HG03135 (cell line): Measurements from ENCODE around the gene PPM1H.

ENCODE experiments used
- ATAC-seq: cut with Tn5 transposase; IDR thresholded peaks from one replicate; pipeline ENCODE4 v1.9.1; 2021; ENCODE audit warnings: mild to moderate bottlenecking, moderate library complexity; ENCODE audit not compliant: unreplicated experiment

PPM1H gene

DNA sequence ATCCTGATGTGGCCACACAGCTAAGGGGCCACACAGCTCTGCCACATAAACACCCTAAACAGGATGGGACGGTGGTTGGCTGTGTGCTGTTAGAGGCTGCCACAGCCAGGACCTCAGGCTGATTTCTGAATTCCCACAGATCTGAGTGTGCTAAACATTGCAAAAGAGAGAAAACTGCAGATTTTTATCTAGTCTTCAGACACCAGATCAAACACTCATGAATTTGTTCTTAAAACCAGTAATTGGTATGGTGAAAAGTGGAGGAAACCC, 277.7 kb downstream of the PPM1H start:
- no peak for ATAC-seq

- ATAC-seq, result no peak
Measured at GRCh38 chr12:62656591-62657362, 278.2 kb downstream of the PPM1H start.

DNA sequence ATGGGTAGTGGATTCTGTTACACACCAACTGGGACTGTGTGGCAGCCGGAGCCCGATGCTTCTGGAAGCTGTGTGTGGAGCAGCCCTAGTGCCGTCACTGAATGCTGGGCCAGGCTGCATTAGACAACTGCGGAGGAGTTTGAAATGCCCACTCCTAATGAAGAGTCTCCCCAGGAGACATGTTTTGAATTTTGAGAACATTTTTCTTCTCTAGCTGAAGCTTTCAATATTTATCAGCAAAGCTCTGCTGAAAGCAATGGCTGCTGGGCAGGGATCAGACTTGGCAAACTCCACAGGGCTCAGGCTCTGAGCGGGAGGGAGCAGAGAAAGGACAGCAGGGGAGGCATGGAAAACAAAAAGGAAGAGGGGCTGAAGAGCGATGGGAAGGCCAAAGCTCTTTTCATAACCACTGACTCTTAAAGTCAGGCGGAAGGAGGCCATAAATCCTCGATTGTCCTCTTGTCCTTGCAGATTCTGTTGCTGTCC, 279.2 kb downstream of the PPM1H start:
- no peak for ATAC-seq

- no peak for ATAC-seq
Measured at GRCh38 chr12:62654326-62655241, 280.4 kb downstream of the PPM1H start.

GRCh38 chr12:62653740-62654139, 281.2 kb downstream of the PPM1H start:
- ATAC-seq, result no peak

- ATAC-seq, result no peak
Measured at GRCh38 chr12:62653304-62653703, 281.6 kb downstream of the PPM1H start.

GRCh38 chr12:62651138-62651537, 283.8 kb downstream of the PPM1H start:
- no peak for ATAC-seq

DNA sequence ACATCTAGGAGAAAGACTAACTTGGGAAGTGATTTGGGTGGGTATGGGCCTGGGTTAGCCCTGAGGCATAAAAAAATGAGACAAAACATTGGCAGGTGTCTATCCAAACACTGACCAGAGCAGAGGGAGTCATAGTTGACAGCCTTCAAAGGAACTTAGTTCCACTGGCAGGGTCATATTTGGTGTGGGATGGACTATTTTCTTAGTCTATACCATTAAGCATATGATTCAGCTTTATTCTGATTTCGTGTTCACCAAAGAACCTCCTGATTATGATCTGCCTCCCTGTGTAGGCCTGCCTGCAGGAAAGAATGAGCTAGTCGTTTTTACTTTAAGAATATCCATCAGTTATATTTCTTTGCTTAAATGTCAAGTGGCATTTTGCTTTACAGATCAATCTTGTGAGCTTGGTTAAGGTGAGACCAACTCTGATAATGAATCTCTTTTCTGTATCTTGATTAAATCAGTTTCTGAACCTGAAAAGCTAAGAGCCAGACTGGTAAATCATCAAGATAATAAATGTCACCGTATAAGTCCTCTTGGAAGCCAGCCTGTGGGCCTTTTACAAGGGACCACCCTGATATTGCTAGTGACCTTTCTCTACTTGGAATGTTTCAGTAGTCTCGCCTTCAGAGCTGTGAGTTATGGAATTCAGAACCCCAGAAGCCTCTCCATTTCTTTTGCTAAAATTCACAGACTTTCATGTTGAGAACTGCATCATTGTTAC, 285.4 kb downstream of the PPM1H start:
- ATAC-seq, result no peak

GRCh38 chr12:62647586-62647985, 287.4 kb downstream of the PPM1H start:
- ATAC-seq, result no peak

GRCh38 chr12:62646566-62646965, 288.4 kb downstream of the PPM1H start:
- ATAC-seq, result no peak

DNA sequence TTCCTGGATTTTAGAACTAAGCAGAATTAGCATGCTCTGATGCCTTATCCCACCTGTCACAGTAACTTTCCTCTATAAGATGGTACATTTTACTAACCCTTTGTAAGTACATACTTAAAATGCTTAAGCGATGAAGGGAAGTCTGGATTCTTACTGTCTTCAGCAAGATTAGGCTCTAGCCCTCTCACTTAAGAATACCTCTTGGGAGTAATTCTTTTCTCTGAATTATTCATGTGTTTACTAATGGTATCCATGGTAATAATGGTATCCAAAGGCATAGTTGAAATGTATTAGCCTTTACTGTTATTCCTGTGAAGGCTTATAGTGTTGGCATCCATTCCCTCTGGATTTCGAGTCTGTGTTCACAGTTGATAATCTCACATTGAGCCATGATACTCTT, 291.5 kb downstream of the PPM1H start:
- no peak for ATAC-seq

GRCh38 chr12:62642486-62642885, 292.5 kb downstream of the PPM1H start:
- ATAC-seq, result no peak

- ATAC-seq, result peak; percentile 95
Measured at GRCh38 chr12:62640910-62641448, 294.0 kb downstream of the PPM1H start.

DNA sequence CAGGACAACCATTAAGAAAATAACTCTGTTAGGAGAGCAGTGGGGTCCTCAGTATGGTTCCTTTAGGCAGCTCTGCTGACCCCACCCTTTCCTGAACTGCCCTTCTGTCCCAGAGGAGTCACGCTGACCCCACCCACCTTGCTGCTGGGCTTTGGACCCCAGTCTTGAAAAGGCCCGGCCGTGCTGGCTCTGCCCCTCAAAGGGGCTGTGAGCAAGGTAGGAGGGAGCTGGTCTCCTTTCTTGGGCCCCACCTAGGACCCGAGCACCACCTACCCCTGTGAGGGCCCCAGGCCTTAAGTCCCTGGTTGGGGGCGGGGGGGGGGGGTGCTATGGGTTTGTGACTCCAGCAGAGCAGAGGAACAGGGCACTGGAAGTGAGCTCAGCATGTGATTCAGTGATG, 297.3 kb downstream of the PPM1H start:
- no peak for ATAC-seq

GRCh38 chr12:62635649-62636048, 299.3 kb downstream of the PPM1H start:
- no peak for ATAC-seq

GRCh38 chr12:62632411-62632918, 302.5 kb downstream of the PPM1H start:
- ATAC-seq, result peak; percentile 34

- peak; percentile 63 for ATAC-seq
Measured at GRCh38 chr12:62631471-62632410, 303.2 kb downstream of the PPM1H start.

- no peak for ATAC-seq
Measured at GRCh38 chr12:62629971-62630739, 304.8 kb downstream of the PPM1H start.

DNA sequence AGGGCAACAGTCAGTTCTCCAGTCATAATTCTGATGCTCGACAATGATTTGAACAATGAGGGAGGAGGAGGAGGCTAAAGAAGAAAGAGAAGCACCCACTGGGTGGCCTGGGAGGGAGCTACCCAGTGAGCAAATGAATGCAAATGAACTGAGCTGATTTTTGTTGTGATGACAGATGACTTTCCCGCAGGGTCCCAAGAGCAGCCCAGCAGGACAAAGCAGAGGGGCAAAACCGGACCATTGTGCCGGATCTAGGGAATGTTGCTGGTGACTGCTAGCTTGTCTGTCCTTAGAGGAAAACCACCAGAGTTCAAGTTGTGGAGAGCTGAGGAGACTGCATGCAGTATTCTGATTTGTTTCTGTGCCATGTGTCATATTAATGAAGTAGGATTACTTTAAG, 305.5 kb downstream of the PPM1H start:
- no peak for ATAC-seq
